ENCODE data around the gene DYNC1LI1.

DNA sequence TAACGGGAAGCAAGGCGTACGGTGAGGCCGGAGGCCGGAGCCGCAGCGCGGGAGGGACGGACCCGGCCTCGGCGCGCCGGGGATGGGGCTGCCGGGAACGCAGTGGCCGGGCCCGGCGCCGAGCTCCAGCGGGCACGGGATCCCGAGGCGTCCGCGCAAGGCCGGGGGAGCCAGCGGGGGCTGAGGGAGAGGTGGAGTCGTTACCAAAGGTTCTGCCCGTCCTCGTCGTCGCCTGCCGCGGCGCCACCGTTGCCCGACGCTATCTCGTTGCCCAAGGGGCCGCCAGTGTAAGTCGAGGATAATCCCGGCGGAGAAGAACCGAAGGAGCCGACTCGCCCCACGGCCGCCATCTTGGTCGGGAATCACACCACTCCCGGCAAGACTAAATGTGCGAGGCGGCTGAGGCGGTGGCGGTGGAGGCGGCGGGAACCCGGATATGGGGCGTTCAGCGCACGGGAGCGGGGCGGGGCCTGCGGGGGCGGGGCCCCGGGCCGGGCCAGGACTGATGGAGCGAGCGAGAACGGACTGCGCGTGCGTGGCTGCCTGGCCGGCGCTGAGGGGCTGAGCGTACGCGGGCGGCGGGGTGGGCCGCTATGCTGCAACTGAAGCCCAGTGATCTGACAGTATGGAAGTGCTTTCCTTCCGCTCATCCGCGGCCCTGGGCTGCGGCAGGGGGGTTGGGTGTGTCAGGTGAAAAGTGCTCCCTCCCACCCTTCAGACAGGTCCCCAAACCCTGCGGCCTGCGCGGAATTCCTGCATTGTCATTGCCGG is at the start of gene DYNC1LI1:
- TF ChIP-seq, protein P1, sequence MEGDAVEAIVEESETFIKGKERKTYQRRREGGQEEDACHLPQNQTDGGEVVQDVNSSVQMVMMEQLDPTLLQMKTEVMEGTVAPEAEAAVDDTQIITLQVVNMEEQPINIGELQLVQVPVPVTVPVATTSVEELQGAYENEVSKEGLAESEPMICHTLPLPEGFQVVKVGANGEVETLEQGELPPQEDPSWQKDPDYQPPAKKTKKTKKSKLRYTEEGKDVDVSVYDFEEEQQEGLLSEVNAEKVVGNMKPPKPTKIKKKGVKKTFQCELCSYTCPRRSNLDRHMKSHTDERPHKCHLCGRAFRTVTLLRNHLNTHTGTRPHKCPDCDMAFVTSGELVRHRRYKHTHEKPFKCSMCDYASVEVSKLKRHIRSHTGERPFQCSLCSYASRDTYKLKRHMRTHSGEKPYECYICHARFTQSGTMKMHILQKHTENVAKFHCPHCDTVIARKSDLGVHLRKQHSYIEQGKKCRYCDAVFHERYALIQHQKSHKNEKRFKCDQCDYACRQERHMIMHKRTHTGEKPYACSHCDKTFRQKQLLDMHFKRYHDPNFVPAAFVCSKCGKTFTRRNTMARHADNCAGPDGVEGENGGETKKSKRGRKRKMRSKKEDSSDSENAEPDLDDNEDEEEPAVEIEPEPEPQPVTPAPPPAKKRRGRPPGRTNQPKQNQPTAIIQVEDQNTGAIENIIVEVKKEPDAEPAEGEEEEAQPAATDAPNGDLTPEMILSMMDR (IDR thresholded peaks at IDR 0.05; ENCODE audit: poor library complexity, severe bottlenecking): no peak
- no peak for TF ChIP-seq EZH2 (IDR thresholded peaks at IDR 0.05; ENCODE audit: borderline replicate concordance, insufficient read depth, low read length, poor library complexity, severe bottlenecking)

Measured in neural cell (in vitro differentiated cells).